PC-9 (cell line): ENCODE data around the gene DNMT3A. TPM values are rescaled to one million over a fixed set of nuclear protein-coding genes. Genes with fewer than 3 reads are reported as not detected.

Experiments
- BruUV-seq: library from RNA; stranded (reverse); fragments of 400-500 nt; replicated peaks from 2 replicates; lab custom pipeline; 2021; lab: Mats Ljungman, UMichigan
- CTCF ChIA-PET: fragments of 300-600 bp; sonication (Branson Sonifier 250); formaldehyde crosslinking; loops from one replicate; lab custom pipeline; 2022; ENCODE audit warnings: antibody characterized with exemption; lab: Charles Lee
- POLR2A ChIA-PET: fragments of 300-600 bp; sonication (Branson Sonifier 250); formaldehyde crosslinking; loops from one replicate; lab custom pipeline; 2022; ENCODE audit warnings: antibody characterized with exemption; ENCODE audit not compliant: unreplicated experiment; lab: Charles Lee
- DNase-seq, 2 experiments: peaks; one replicate each; pipeline versions ENCODE4 v3.0.0 to v3.0.0-alpha.2; 2015 to 2022; ENCODE audit warnings: mixed read lengths in 1 of 2
- H2AFZ ChIP-seq: fragments of 200-600 bp; sonication (generic); 2 replicates; pipeline ENCODE4 v1.8.1; 2017; ENCODE audit warnings: antibody characterized with exemption
- H3F3A ChIP-seq: fragments of 200-600 bp; sonication (generic); 2 replicates; pipeline ENCODE4 v1.8.1; 2017; ENCODE audit warnings: antibody characterized with exemption, mild to moderate bottlenecking, low read depth; ENCODE audit not compliant: insufficient read depth
- H3K27ac ChIP-seq: fragments of 200-600 bp; sonication (generic); 2 replicates; pipeline ENCODE4 v1.6.1; 2016; ENCODE audit warnings: mixed run types
- H3K27me3 ChIP-seq: fragments of 200-600 bp; sonication (generic); 2 replicates; pipeline ENCODE4 v1.6.1; 2016; ENCODE audit warnings: low read depth, mixed run types; ENCODE audit not compliant: insufficient read depth
- H3K36me3 ChIP-seq: fragments of 200-600 bp; sonication (generic); 2 replicates; pipeline ENCODE4 v1.6.1; 2016; ENCODE audit warnings: low read depth, mixed run types
- H3K4me1 ChIP-seq: fragments of 200-600 bp; sonication (generic); replicated peaks from 2 replicates; pipeline ENCODE4 v1.6.1; 2016; ENCODE audit warnings: mixed run types; ENCODE audit not compliant: insufficient read depth
- H3K4me2 ChIP-seq: fragments of 200-600 bp; sonication (generic); 2 replicates; pipeline ENCODE4 v1.6.1; 2017; ENCODE audit warnings: mixed run types
- H3K4me3 ChIP-seq: fragments of 200-600 bp; sonication (generic); 2 replicates; pipeline ENCODE4 v1.6.1; 2016; ENCODE audit warnings: mixed run types
- H3K79me2 ChIP-seq: fragments of 200-600 bp; sonication (generic); 2 replicates; pipeline ENCODE4 v1.6.1; 2017; ENCODE audit warnings: low read depth, mixed run types
- H3K9me2 ChIP-seq: fragments of 200-600 bp; sonication (generic); 2 replicates; pipeline ENCODE4 v1.8.1; 2017; ENCODE audit warnings: mild to moderate bottlenecking; ENCODE audit not compliant: insufficient read depth
- H3K9me3 ChIP-seq: fragments of 200-600 bp; sonication (generic); 2 replicates; pipeline ENCODE4 v1.8.1; 2016; ENCODE audit warnings: low read depth; ENCODE audit not compliant: insufficient read depth
- H4K20me1 ChIP-seq: fragments of 200-600 bp; sonication (generic); 2 replicates; pipeline ENCODE4 v1.8.1; 2017; ENCODE audit not compliant: insufficient read depth
- CTCF ChIP-seq: fragments of 200-600 bp; sonication (generic); conservative IDR thresholded peaks from 2 replicates; pipeline ENCODE4 v1.6.1; 2017; ENCODE audit warnings: mixed run types, antibody characterized with exemption, mild to moderate bottlenecking, moderate library complexity
- EZH2 ChIP-seq: fragments of 200-600 bp; sonication (generic); IDR thresholded peaks from 2 replicates; pipeline ENCODE4 v1.8.0; 2017; ENCODE audit warnings: antibody characterized with exemption, low read depth
- intact Hi-C: fragments of 100-400 bp; cut with micrococcal nuclease; formaldehyde crosslinking; loops from one replicate; pipeline ENCODE4 v1.10.0; 2022; ENCODE audit not compliant: unreplicated experiment
- total RNA-seq: library from RNA; stranded (reverse); gene quantifications from 2 replicates; pipeline ENCODE4 v1.2.3, GENCODE V29; 2021

Gene DNMT3A
- total RNA-seq, 1 experiment from 2014 or later, result 38.9 TPM

GRCh38 chr2:25303633-25304236, 38.0 kb downstream of the DNMT3A start:
- Histone ChIP-seq H3K79me2 (no peaks in the 10 kb centered on the region), H4K20me1 (no peaks in the 10 kb centered on the region; the same call in none of the 2 replicates), H3K4me2 (no peak overlapping the region), H3K27me3 (no peaks in the 10 kb centered on the region), H3K9me2 (no peaks in the 10 kb centered on the region), H3K4me1 (peaks cover 15% of the 10 kb centered on the region), H3K36me3 (no peaks in the 10 kb centered on the region), H3K4me3 (no peak overlapping the region), H3K27ac (no peak overlapping the region), H3K9me3 (no peaks in the 10 kb centered on the region), H2AFZ (no peak overlapping the region), H3F3A (peaks cover 14% of the 10 kb centered on the region; the same call in 1 of the 2 replicates)
- no peak for DNase-seq
- CTCF ChIA-PET, result no interaction called here
- POLR2A ChIA-PET, result no interaction called here
- intact Hi-C loops, result no loop called here
- no TSS peak for BruUV-seq
- TF ChIP-seq EZH2, result no peak
- TF ChIP-seq CTCF, result no peak

- Histone ChIP-seq H3K4me3 (no peak overlapping the region), H3K36me3 (no peaks in the 10 kb centered on the region), H2AFZ (no peak overlapping the region), H3K79me2 (no peaks in the 10 kb centered on the region), H3K27me3 (no peaks in the 10 kb centered on the region), H3K4me1 (peaks cover 15% of the 10 kb centered on the region), H3K4me2 (no peak overlapping the region), H3K9me3 (no peaks in the 10 kb centered on the region), H3F3A (peaks cover 14% of the 10 kb centered on the region; the same call in 1 of the 2 replicates), H3K27ac (no peak overlapping the region), H4K20me1 (no peaks in the 10 kb centered on the region; the same call in none of the 2 replicates), H3K9me2 (no peaks in the 10 kb centered on the region)
- DNase-seq, result peak in 1 of 2 experiments; percentile 20
- intact Hi-C loops, result no loop called here
- CTCF ChIA-PET, result no interaction called here
- no TSS peak for BruUV-seq
- TF ChIP-seq EZH2 (no peak), CTCF (no peak)
- POLR2A ChIA-PET, result no interaction called here
These were observed 38.9 kb downstream of the DNMT3A start for GRCh38 chr2:25302758-25303375.

- POLR2A ChIA-PET, result interaction anchor here (0.6 kb wide), 1 partner anchor 577 kb away, joined by 5 read pairs; no protein-coding TSS in a partner anchor
- TF ChIP-seq CTCF, result no peak
- TF ChIP-seq EZH2, result no peak
- Histone ChIP-seq H3K79me2 (no peaks in the 10 kb centered on the region), H2AFZ (no peak overlapping the region), H4K20me1 (no peaks in the 10 kb centered on the region; the same call in none of the 2 replicates), H3K27me3 (no peaks in the 10 kb centered on the region), H3K4me1 (peaks cover 15% of the 10 kb centered on the region), H3K9me3 (no peaks in the 10 kb centered on the region), H3K36me3 (no peaks in the 10 kb centered on the region), H3K27ac (no peak overlapping the region), H3K9me2 (no peaks in the 10 kb centered on the region), H3K4me3 (no peak overlapping the region), H3K4me2 (peak overlapping the region; percentile 57), H3F3A (peaks cover 14% of the 10 kb centered on the region; the same call in 1 of the 2 replicates)
- peak; percentile 36 to 67 for DNase-seq
- intact Hi-C loops, result no loop called here
- no TSS peak for BruUV-seq
- CTCF ChIA-PET, result interaction anchor here (0.6 to 0.7 kb wide), 2 partner anchors 52 to 290 kb away, joined by 3 read pairs; no protein-coding TSS in a partner anchor
These were observed 40.0 kb downstream of the DNMT3A start for GRCh38 chr2:25301453-25302352.
